Adipocyte (in vitro differentiated cells): ENCODE results near the gene DYNLT3.
A peak's percentile ranks its signal among the peaks of the same experiment; 100 is the strongest.

Experiments
- DNase-seq: peaks from one replicate; pipeline ENCODE4 v3.0.0-alpha.2; 2015; ENCODE audit warnings: low read depth
- H3K27me3 ChIP-seq: replicated peaks from 2 replicates; pipeline ENCODE4 v1.7.0; 2013; ENCODE audit warnings: mild to moderate bottlenecking, low read length, moderate library complexity; ENCODE audit not compliant: control insufficient read depth, insufficient read depth
- H3K36me3 ChIP-seq: 2 replicates; pipeline ENCODE4 v1.7.0; 2013; ENCODE audit warnings: low read length, mild to moderate bottlenecking, moderate library complexity; ENCODE audit not compliant: control insufficient read depth, insufficient read depth, severe bottlenecking
- H3K4me1 ChIP-seq: 2 replicates; pipeline ENCODE4 v1.7.0; 2013; ENCODE audit warnings: mild to moderate bottlenecking, low read length, moderate library complexity; ENCODE audit not compliant: control insufficient read depth, insufficient read depth
- H3K4me3 ChIP-seq: 2 replicates; pipeline ENCODE4 v1.7.0; 2013; ENCODE audit warnings: mild to moderate bottlenecking, low read length, moderate library complexity
- H3K9ac ChIP-seq: 2 replicates; pipeline ENCODE4 v1.7.0; 2013; ENCODE audit warnings: mild to moderate bottlenecking, low read length, moderate library complexity
- H3K9me3 ChIP-seq: 2 replicates; pipeline ENCODE4 v1.7.0; 2013; ENCODE audit warnings: mild to moderate bottlenecking, low read length, moderate library complexity; ENCODE audit not compliant: control insufficient read depth

Gene DYNLT3

GRCh38 chrX:37813570-37813969 lies 33.8 kb downstream of the DYNLT3 start:
- no peak overlapping the region for H3K4me3 ChIP-seq
- no peaks in the 10 kb centered on the region for H3K9me3 ChIP-seq
- no peak overlapping the region for H3K9ac ChIP-seq
- H3K4me1 ChIP-seq, result no peaks in the 10 kb centered on the region
- H3K27me3 ChIP-seq, result peaks cover 48% of the 10 kb centered on the region
- no peaks in the 10 kb centered on the region for H3K36me3 ChIP-seq
- no peak for DNase-seq

GRCh38 chrX:37812110-37812509 lies 35.3 kb downstream of the DYNLT3 start:
- H3K36me3 ChIP-seq, result no peaks in the 10 kb centered on the region
- no peak for DNase-seq

GRCh38 chrX:37809970-37810369 lies 37.4 kb downstream of the DYNLT3 start:
- Histone ChIP-seq H3K9ac (no peak overlapping the region), H3K36me3 (no peaks in the 10 kb centered on the region), H3K9me3 (peaks cover 2% of the 10 kb centered on the region), H3K4me3 (no peak overlapping the region), H3K4me1 (no peaks in the 10 kb centered on the region), H3K27me3 (peaks cover 25% of the 10 kb centered on the region)
- DNase-seq, result no peak

More at GRCh38 chrX:37812110-37812509, 35.3 kb downstream of the DYNLT3 start:
- Histone ChIP-seq H3K4me3 (no peak overlapping the region), H3K4me1 (no peaks in the 10 kb centered on the region), H3K27me3 (peaks cover 41% of the 10 kb centered on the region), H3K9me3 (peaks cover 2% of the 10 kb centered on the region), H3K9ac (no peak overlapping the region)

GRCh38 chrX:37803057-37803456 lies 44.3 kb downstream of the DYNLT3 start:
- DNase-seq, result no peak
- H3K4me3 ChIP-seq, result no peak overlapping the region
- H3K4me1 ChIP-seq, result no peaks in the 10 kb centered on the region
- H3K9me3 ChIP-seq, result peaks cover 2% of the 10 kb centered on the region
- no peak overlapping the region for H3K9ac ChIP-seq
- H3K27me3 ChIP-seq, result peaks cover 6% of the 10 kb centered on the region
- no peaks in the 10 kb centered on the region for H3K36me3 ChIP-seq

GRCh38 chrX:37802028-37802427 lies 45.3 kb downstream of the DYNLT3 start:
- H3K27me3 ChIP-seq, result peaks cover 6% of the 10 kb centered on the region
- H3K4me1 ChIP-seq, result no peaks in the 10 kb centered on the region
- H3K4me3 ChIP-seq, result no peak overlapping the region
- no peak overlapping the region for H3K9ac ChIP-seq
- no peaks in the 10 kb centered on the region for H3K9me3 ChIP-seq
- H3K36me3 ChIP-seq, result no peaks in the 10 kb centered on the region
- DNase-seq, result peak; percentile 5

- no peak for DNase-seq
- no peak overlapping the region for H3K4me3 ChIP-seq
Measured at GRCh38 chrX:37800717-37801116, 46.7 kb downstream of the DYNLT3 start.

GRCh38 chrX:37799936-37800335 lies 47.4 kb downstream of the DYNLT3 start:
- no peaks in the 10 kb centered on the region for H3K36me3 ChIP-seq
- H3K9ac ChIP-seq, result no peak overlapping the region
- H3K4me1 ChIP-seq, result no peaks in the 10 kb centered on the region
- H3K27me3 ChIP-seq, result peaks cover 6% of the 10 kb centered on the region
- H3K9me3 ChIP-seq, result no peaks in the 10 kb centered on the region
- H3K4me3 ChIP-seq, result no peak overlapping the region
- no peak for DNase-seq

More at GRCh38 chrX:37800717-37801116, 46.7 kb downstream of the DYNLT3 start:
- H3K27me3 ChIP-seq, result peaks cover 6% of the 10 kb centered on the region
- no peaks in the 10 kb centered on the region for H3K36me3 ChIP-seq
- H3K9ac ChIP-seq, result no peak overlapping the region
- H3K9me3 ChIP-seq, result no peaks in the 10 kb centered on the region
- no peaks in the 10 kb centered on the region for H3K4me1 ChIP-seq

- no peak overlapping the region for H3K4me3 ChIP-seq
- H3K36me3 ChIP-seq, result no peaks in the 10 kb centered on the region
- no peak for DNase-seq
- no peak overlapping the region for H3K9ac ChIP-seq
- H3K4me1 ChIP-seq, result no peaks in the 10 kb centered on the region
- H3K27me3 ChIP-seq, result peaks cover 12% of the 10 kb centered on the region
- H3K9me3 ChIP-seq, result no peaks in the 10 kb centered on the region
Measured at GRCh38 chrX:37796805-37797204, 50.6 kb downstream of the DYNLT3 start.

GRCh38 chrX:37796310-37796709 lies 51.1 kb downstream of the DYNLT3 start:
- Histone ChIP-seq H3K9me3 (no peaks in the 10 kb centered on the region), H3K4me3 (no peak overlapping the region), H3K36me3 (no peaks in the 10 kb centered on the region), H3K27me3 (peaks cover 15% of the 10 kb centered on the region), H3K9ac (no peak overlapping the region), H3K4me1 (no peaks in the 10 kb centered on the region)
- no peak for DNase-seq
